H9 (cell line): ENCODE results near the gene ATP6V1B1. TPM values are rescaled to one million over a fixed set of nuclear protein-coding genes. Genes with fewer than 3 reads are reported as not detected.

Experiments used
- DNase-seq: peaks from one replicate; pipeline ENCODE4 v3.0.0-alpha.2; 2017
- H2AFZ ChIP-seq: one replicate; pipeline ENCODE4 v1.6.1; 2013; ENCODE audit warnings: mild to moderate bottlenecking, low read length, control low read depth, moderate library complexity
- H2AK5ac ChIP-seq: 2 replicates; pipeline ENCODE4 v1.6.1; 2013; ENCODE audit warnings: low read length, control low read depth, mixed read lengths; ENCODE audit not compliant: insufficient read length
- H2BK120ac ChIP-seq: one replicate; pipeline ENCODE4 v1.6.1; 2013; ENCODE audit warnings: low read depth, mild to moderate bottlenecking, low read length, control low read depth, inconsistent platforms; ENCODE audit not compliant: poor library complexity, severe bottlenecking
- H2BK12ac ChIP-seq: 2 replicates; pipeline ENCODE4 v1.6.1; 2013; ENCODE audit warnings: low read length, control low read depth, mixed read lengths, low read depth; ENCODE audit not compliant: insufficient read length
- H2BK15ac ChIP-seq: 2 replicates; pipeline ENCODE4 v1.6.1; 2013; ENCODE audit warnings: low read depth, low read length, control low read depth
- H2BK20ac ChIP-seq: one replicate; pipeline ENCODE4 v1.6.1; 2013; ENCODE audit warnings: low read depth, mild to moderate bottlenecking, low read length, control low read depth, inconsistent platforms; ENCODE audit not compliant: poor library complexity, severe bottlenecking
- H2BK5ac ChIP-seq: 2 replicates; pipeline ENCODE4 v1.6.1; 2013; ENCODE audit warnings: low read length, control low read depth, mixed read lengths; ENCODE audit not compliant: insufficient read length
- H3K14ac ChIP-seq: 2 replicates; pipeline ENCODE4 v1.6.1; 2013; ENCODE audit warnings: low read length, control low read depth; ENCODE audit not compliant: insufficient read depth
- H3K18ac ChIP-seq: 2 replicates; pipeline ENCODE4 v1.6.1; 2013; ENCODE audit warnings: low read depth, mild to moderate bottlenecking, mixed read lengths, low read length, control low read depth; ENCODE audit not compliant: insufficient read length
- H3K23ac ChIP-seq: 2 replicates; pipeline ENCODE4 v1.6.1; 2013; ENCODE audit warnings: low read length, control low read depth, mixed read lengths, low read depth; ENCODE audit not compliant: insufficient read length
- H3K23me2 ChIP-seq: 2 replicates; pipeline ENCODE4 v1.6.1; 2013; ENCODE audit warnings: low read depth, mild to moderate bottlenecking, mixed read lengths, low read length, control low read depth; ENCODE audit not compliant: insufficient read length, poor library complexity, severe bottlenecking
- H3K27ac ChIP-seq: 2 replicates; pipeline ENCODE4 v1.5.1; 2013; ENCODE audit warnings: low read length, control low read depth, mixed read lengths, low read depth; ENCODE audit not compliant: insufficient read length
- H3K27me3 ChIP-seq: 2 replicates; pipeline ENCODE4 v1.6.1; 2013; ENCODE audit warnings: low read length, control low read depth, inconsistent platforms; ENCODE audit not compliant: insufficient read depth
- H3K4ac ChIP-seq: 2 replicates; pipeline ENCODE4 v1.6.1; 2013; ENCODE audit warnings: low read depth, mild to moderate bottlenecking, control low read depth, inconsistent platforms, low read length, moderate library complexity
- H3K4me1 ChIP-seq: 2 replicates; pipeline ENCODE4 v1.6.1; 2013; ENCODE audit warnings: low read length, control low read depth, inconsistent platforms; ENCODE audit not compliant: insufficient read depth
- H3K4me2 ChIP-seq: 2 replicates; pipeline ENCODE4 v1.6.1; 2013; ENCODE audit warnings: low read length, control low read depth, mixed read lengths; ENCODE audit not compliant: insufficient read length, insufficient read depth
- H3K56ac ChIP-seq: 2 replicates; pipeline ENCODE4 v1.6.1; 2013; ENCODE audit warnings: low read depth, mild to moderate bottlenecking, mixed read lengths, low read length, control low read depth; ENCODE audit not compliant: insufficient read length
- H3K79me1 ChIP-seq: 2 replicates; pipeline ENCODE4 v1.6.1; 2013; ENCODE audit warnings: low read depth, mild to moderate bottlenecking, moderate library complexity, low read length, control low read depth, inconsistent platforms; ENCODE audit not compliant: insufficient read depth, poor library complexity, severe bottlenecking
- H3K79me2 ChIP-seq: 2 replicates; pipeline ENCODE4 v1.6.1; 2013; ENCODE audit warnings: low read length, control low read depth, inconsistent platforms; ENCODE audit not compliant: insufficient read depth
- H3K9ac ChIP-seq: 2 replicates; pipeline ENCODE4 v1.6.1; 2013; ENCODE audit warnings: low read length, control low read depth, mixed read lengths; ENCODE audit not compliant: insufficient read length; ENCODE audit errors: extremely low read depth
- H3K9me3 ChIP-seq: one replicate; pipeline ENCODE4 v1.6.1; 2013; ENCODE audit warnings: low read depth, low read length, inconsistent platforms; ENCODE audit not compliant: control insufficient read depth
- H3T11ph ChIP-seq: one replicate; pipeline ENCODE4 v1.6.1; 2013; ENCODE audit warnings: mild to moderate bottlenecking, low read length, control low read depth, inconsistent platforms
- H4K20me1 ChIP-seq: one replicate; pipeline ENCODE4 v1.6.1; 2013; ENCODE audit not compliant: control insufficient read depth, insufficient read length, insufficient read depth
- H4K5ac ChIP-seq: 2 replicates; pipeline ENCODE4 v1.6.1; 2013; ENCODE audit warnings: low read depth, mild to moderate bottlenecking, mixed read lengths, low read length, control low read depth; ENCODE audit not compliant: insufficient read length
- H4K8ac ChIP-seq: replicated peaks from 2 replicates; pipeline ENCODE4 v1.6.1; 2013; ENCODE audit warnings: low read length, control low read depth, mixed read lengths, low read depth; ENCODE audit not compliant: insufficient read length
- H4K91ac ChIP-seq: 2 replicates; pipeline ENCODE4 v1.6.1; 2013; ENCODE audit warnings: low read depth, mild to moderate bottlenecking, moderate library complexity, mixed read lengths, low read length, control low read depth; ENCODE audit not compliant: insufficient read length
- H3K27ac Mint-ChIP-seq, 3 experiments: 2 replicates in 2 of 3; 3 replicates in 1 of 3; pipeline ENCODE4 v1.8.0; 2020 to 2021; ENCODE audit warnings: mixed read lengths in 3 of 3, mild to moderate bottlenecking in 1 of 3, moderate library complexity in 1 of 3
- H3K27me3 Mint-ChIP-seq: 2 replicates; pipeline ENCODE4 v1.8.0; 2021; ENCODE audit warnings: low read depth, mild to moderate bottlenecking, moderate library complexity, mixed read lengths
- H3K36me3 Mint-ChIP-seq, 3 experiments: 2 replicates in 2 of 3; 3 replicates in 1 of 3; pipeline ENCODE4 v1.8.0; 2020 to 2021; ENCODE audit warnings: low read depth in 3 of 3, mixed read lengths in 3 of 3; ENCODE audit not compliant: insufficient read depth in 1 of 3
- H3K4me1 Mint-ChIP-seq, 2 experiments: 2 replicates each; pipeline ENCODE4 v1.8.0; 2020; ENCODE audit warnings: mixed read lengths in 2 of 2
- H3K4me3 Mint-ChIP-seq, 2 experiments: 2 replicates in 1 of 2; 3 replicates in 1 of 2; pipeline ENCODE4 v1.8.0; 2020 to 2021; ENCODE audit warnings: mild to moderate bottlenecking in 2 of 2, mixed read lengths in 2 of 2, moderate library complexity in 1 of 2
- H3K9me3 Mint-ChIP-seq, 2 experiments: 2 replicates in 1 of 2; 3 replicates in 1 of 2; pipeline ENCODE4 v1.8.0; 2020; ENCODE audit warnings: mild to moderate bottlenecking in 2 of 2, mixed read lengths in 2 of 2, moderate library complexity in 1 of 2
- WGBS: extraction: QIAGEN DNeasy Blood & Tissue Kit; methylation state at CpG from one replicate; pipeline ENCODE4 v1.1.7; 2013; ENCODE audit warnings: missing lambda C conversion rate, low lambda C conversion rate, mixed read lengths; ENCODE audit not compliant: insufficient read length; ENCODE audit errors: extremely low coverage; 5-methylcytosine and 5-hydroxymethylcytosine counted together
- total RNA-seq: library from RNA; stranded (reverse); gene quantifications from 2 replicates; pipeline ENCODE4 v1.2.1, GENCODE V29; 2021
- TF ChIP-seq, protein P1 (sequence below): fragments of 200-600 bp; sonication (generic); conservative IDR thresholded peaks from 3 replicates; pipeline ENCODE4 v1.8.0; 2021; ENCODE audit warnings: antibody characterized with exemption, mild to moderate bottlenecking

ATP6V1B1 gene
- total RNA-seq, 1 experiment from 2014 or later, result not detected

DNA sequence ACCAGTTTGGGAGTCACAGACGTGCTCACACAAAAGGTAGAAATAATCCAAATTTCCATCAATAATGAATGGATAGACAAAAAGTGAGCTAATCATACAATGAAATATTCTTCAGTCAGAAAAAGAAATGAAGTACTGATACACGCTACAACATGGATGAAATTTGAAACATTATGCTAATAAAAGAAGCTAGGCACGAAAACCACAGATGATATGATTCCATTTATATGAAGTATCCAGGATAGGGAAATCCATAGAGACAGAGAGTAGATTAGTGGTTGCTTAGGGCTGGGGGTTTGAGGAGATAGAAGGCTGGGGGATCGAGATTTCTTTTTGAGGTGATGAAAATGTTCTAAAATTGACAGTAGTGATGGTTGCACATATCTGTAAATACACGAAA, 43.0 kb upstream of the ATP6V1B1 start:
- no peak overlapping the region for H3T11ph ChIP-seq
- no peak overlapping the region for H2BK20ac ChIP-seq
- H3K9me3 ChIP-seq, result no peaks in the 10 kb centered on the region
- no peak overlapping the region for H3K27ac Mint-ChIP-seq
- WGBS, result no CpG with 5 or more reads among the region's 5 CpGs
- no peak overlapping the region for H3K4me2 ChIP-seq
- no peak overlapping the region for H3K23ac ChIP-seq
- DNase-seq, result no peak
- no peak overlapping the region for H2BK5ac ChIP-seq
- H4K8ac ChIP-seq, result no peak overlapping the region
- no peak overlapping the region for H2AFZ ChIP-seq
- H4K5ac ChIP-seq, result no peak overlapping the region
- no peak overlapping the region for H2AK5ac ChIP-seq
- TF ChIP-seq, protein P1, sequence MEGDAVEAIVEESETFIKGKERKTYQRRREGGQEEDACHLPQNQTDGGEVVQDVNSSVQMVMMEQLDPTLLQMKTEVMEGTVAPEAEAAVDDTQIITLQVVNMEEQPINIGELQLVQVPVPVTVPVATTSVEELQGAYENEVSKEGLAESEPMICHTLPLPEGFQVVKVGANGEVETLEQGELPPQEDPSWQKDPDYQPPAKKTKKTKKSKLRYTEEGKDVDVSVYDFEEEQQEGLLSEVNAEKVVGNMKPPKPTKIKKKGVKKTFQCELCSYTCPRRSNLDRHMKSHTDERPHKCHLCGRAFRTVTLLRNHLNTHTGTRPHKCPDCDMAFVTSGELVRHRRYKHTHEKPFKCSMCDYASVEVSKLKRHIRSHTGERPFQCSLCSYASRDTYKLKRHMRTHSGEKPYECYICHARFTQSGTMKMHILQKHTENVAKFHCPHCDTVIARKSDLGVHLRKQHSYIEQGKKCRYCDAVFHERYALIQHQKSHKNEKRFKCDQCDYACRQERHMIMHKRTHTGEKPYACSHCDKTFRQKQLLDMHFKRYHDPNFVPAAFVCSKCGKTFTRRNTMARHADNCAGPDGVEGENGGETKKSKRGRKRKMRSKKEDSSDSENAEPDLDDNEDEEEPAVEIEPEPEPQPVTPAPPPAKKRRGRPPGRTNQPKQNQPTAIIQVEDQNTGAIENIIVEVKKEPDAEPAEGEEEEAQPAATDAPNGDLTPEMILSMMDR, result no peak
- H3K36me3 Mint-ChIP-seq, result no peaks in the 10 kb centered on the region; a peak in 2 of 7 replicates
- H3K27me3 Mint-ChIP-seq, result peaks cover 100% of the 10 kb centered on the region
- no peaks in the 10 kb centered on the region for H3K79me1 ChIP-seq
- no peak overlapping the region for H3K18ac ChIP-seq
- H3K56ac ChIP-seq, result no peak overlapping the region
- H3K9me3 Mint-ChIP-seq, result peaks cover 2 to 12% of the 10 kb centered on the region in 2 experiments; a peak in 3 of 5 replicates
- no peak overlapping the region for H3K4me3 Mint-ChIP-seq
- H3K9ac ChIP-seq, result no peak overlapping the region
- H4K20me1 ChIP-seq, result peaks cover 2% of the 10 kb centered on the region
- no peaks in the 10 kb centered on the region for H3K23me2 ChIP-seq
- no peak overlapping the region for H4K91ac ChIP-seq
- no peak overlapping the region for H3K27ac ChIP-seq
- H3K4me1 ChIP-seq, result 0 out of 2 replicates have a peak, but pooled peaks cover 4% of the 10 kb centered on the region
- H2BK12ac ChIP-seq, result no peak overlapping the region
- H3K4ac ChIP-seq, result no peak overlapping the region
- H3K27me3 ChIP-seq, result peaks cover 100% of the 10 kb centered on the region
- no peak overlapping the region for H2BK15ac ChIP-seq
- H3K14ac ChIP-seq, result no peak overlapping the region
- peaks cover 21 to 40% of the 10 kb centered on the region in 2 experiments for H3K4me1 Mint-ChIP-seq
- H3K79me2 ChIP-seq, result no peaks in the 10 kb centered on the region
- no peak overlapping the region for H2BK120ac ChIP-seq
